GM18505 (cell line): Measurements from ENCODE around the gene GET4.

Experiments used
- ATAC-seq: cut with Tn5 transposase; IDR thresholded peaks from one replicate; pipeline ENCODE4 v1.9.1; 2021; ENCODE audit not compliant: unreplicated experiment
- POLR2A ChIP-seq: IDR thresholded peaks from 4 replicates; pipeline ENCODE4 v1.6.1; 2011; ENCODE audit warnings: borderline replicate concordance; ENCODE audit not compliant: insufficient read depth, insufficient read length; ENCODE audit errors: extremely low read depth

The GET4 gene

DNA sequence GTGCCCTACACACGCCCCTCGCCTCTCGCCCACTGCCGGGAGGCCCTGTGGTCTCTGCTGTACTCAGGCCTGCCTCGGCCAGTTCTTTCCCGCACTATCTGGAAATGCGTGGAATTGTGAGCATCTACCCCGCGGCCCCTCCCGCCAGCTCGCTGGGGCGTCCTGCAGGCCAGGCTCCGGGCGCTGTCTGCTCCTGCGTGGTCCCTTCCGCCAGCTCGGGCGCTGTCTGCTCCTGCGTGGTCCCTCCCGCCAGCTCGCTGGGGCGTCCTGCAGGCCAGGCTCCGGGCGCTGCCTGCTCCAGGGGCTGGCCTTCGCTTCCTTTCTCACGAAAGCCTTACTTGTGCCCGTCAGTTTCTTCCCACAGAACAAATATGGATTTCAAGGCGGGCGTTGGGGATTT, 14.9 kb downstream of the GET4 start:
- TF ChIP-seq POLR2A, result no peak
- no peak for ATAC-seq

DNA sequence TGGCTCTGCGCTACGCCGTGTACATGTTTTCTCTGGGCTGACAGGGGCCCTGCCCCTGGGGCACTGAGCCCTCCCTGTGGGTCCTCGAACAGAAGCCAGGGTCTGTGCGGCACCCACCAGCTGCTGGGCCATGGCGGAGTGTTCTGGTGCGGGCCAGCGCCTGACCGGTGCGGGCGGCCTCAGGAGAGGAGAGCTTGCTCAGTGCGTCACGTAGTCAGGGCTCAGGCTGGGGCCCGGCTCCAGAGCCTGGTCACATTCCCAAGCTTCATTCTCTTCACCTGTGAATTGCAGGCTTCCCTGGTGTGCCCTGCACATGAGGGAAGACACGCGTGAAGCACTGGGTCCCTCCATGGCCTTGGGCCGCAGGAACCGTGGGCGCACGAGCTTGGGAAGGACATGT, 15.5 kb downstream of the GET4 start:
- no peak for ATAC-seq
- TF ChIP-seq POLR2A, result no peak

DNA sequence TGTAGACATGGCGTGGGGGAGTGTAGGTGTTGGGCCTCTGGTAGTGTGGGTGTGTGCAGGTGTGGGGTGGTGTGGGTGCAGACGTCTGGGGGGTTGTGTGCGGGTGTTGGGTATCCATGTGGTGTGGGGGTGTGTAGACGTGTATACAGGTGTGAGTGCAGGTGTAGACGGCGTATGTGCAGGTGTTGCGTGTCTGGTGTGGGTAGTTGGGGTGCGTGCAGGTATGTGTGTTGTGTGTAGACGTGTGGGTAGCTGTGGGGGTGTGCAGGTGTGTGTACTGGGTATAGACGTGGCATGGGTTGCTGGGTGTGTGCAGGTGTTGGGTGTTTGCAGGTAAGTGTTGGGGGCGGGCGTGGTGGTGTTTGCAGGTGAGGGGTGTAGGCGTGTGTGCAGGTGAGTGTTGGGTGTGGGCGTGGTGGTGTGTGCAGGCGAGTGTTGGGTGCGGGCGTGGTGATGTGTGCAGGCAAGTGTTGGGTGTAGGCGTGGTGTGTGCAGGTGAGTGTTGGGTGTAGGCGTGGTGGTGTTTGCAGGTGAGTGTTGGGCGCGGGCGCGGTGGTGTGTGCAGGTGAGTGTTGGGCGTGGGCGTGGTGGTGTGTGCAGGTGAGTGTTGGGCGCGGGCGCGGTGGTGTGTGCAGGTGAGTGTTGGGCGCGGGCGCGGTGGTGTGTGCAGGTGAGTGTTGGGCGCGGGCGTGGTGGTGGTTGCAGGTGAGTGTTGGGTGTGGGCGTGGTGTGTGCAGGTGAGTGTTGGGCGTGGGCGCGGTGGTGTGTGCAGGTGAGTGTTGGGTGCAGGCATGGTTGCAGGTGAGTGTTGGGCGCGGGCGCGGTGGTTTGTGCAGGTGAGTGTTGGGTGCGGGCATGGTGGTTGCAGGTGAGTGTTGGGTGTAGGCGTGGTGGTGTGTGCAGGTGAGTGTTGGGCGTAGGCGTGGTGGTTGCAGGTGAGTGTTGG, 16.6 kb downstream of the GET4 start:
- no peak for TF ChIP-seq POLR2A
- ATAC-seq, result no peak

DNA sequence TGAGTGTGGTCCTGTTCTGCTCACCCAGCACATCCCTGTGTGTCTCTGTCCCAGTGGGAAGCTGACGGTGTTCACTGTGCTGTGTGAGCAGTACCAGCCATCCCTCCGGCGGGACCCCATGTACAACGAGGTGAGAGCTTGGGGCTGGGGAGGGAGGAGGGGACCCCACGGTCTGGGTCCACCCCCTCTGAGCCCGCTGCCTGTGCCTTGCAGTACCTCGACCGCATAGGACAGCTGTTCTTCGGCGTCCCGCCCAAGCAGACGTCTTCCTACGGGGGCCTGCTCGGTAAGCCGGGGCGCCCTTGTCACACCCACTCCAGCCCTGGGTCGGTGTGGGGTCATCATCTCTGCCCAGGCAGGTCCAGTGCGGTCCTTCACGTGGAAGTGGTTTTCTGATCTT, 17.3 kb downstream of the GET4 start:
- TF ChIP-seq POLR2A, result no peak
- ATAC-seq, result no peak

DNA sequence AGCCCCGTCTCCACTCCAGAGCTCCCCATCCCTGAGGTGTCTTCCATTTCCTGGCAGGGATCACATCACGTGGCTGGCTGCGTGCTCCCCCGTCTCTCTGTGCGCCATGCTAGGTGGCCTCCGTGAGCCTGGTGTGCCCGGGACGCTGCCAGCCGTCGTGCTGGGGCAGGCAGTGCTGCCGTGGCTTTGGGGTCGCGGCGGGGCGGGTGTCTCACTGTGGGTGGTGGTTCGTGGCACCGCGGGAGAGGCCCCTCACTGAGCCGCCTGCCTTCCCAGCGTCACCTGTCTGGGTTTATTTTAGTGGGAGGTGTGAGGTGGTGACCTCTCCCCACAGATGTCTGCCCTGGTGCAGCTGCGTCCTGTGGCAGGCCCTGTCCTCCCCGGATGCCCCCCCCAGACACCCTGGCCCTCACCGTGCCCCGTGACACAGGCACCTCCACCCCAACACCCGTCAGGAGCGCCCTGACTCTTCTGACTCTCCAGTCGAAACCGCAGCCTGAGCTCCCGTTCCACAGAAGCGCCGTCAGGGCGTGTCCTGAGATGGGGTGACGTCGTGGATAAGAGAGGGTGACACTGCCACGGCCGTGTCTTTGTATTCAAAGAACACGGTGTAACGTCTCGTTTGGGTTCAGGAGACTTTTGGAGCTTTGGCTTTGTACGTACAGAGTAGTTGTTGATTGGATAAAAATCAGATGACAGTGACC, 18.0 kb downstream of the GET4 start:
- no peak for ATAC-seq
- no peak for TF ChIP-seq POLR2A

DNA sequence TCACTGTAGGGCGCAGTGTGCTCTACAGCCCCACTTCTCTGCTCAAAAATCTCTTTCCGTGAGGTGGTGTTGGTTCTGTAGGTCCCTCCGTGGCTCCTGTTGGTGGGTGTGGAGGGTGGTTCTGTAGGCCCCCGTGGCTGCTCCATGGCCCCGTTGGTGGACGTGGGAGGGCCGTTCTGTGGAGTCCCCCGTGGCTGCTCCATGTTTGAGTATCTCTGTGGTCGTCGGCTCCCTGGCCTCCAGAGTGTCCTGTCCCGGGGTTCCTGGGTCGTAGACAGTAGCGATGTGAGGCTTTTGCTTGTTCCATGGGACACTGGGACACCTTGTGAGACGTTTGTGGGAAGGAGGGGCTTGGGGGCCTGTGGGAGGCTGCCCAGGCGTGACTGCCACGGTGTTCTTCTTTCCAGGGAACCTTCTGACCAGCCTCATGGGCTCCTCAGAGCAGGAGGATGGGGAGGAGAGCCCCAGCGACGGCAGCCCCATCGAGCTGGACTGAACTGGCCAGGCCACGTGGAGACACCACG, 18.6 kb downstream of the GET4 start:
- ATAC-seq, result no peak
- TF ChIP-seq POLR2A, result no peak

DNA sequence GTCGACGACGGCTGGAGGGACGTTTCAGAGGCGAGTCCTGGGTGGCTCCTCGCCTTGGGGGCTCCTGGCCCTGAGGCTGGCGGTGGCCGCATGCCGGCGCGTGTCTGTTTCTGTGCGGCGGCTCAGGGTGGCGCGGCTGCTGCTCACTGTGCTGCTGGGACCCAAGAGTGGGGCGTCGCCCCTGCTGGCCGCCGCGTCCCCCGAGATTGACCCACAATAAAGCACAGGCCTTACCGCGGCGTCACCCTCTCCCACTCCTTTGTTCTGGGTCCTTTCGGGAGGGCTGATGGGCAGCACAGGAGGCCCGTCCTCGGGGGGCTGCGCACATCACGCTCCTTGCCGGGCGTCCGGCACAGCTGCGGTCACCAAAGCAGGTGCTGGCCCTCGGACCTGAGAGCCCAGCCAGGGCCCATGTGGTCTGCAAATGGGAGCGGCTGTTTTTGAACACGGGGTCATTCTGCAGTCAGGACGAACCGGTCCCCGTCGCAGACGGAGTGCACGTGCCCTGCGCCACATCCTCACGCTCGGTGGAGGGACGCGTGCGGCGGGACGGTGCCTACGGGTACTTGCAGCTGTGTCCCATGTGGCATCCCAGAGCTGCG, 19.2 kb downstream of the GET4 start:
- no peak for TF ChIP-seq POLR2A
- no peak for ATAC-seq

DNA sequence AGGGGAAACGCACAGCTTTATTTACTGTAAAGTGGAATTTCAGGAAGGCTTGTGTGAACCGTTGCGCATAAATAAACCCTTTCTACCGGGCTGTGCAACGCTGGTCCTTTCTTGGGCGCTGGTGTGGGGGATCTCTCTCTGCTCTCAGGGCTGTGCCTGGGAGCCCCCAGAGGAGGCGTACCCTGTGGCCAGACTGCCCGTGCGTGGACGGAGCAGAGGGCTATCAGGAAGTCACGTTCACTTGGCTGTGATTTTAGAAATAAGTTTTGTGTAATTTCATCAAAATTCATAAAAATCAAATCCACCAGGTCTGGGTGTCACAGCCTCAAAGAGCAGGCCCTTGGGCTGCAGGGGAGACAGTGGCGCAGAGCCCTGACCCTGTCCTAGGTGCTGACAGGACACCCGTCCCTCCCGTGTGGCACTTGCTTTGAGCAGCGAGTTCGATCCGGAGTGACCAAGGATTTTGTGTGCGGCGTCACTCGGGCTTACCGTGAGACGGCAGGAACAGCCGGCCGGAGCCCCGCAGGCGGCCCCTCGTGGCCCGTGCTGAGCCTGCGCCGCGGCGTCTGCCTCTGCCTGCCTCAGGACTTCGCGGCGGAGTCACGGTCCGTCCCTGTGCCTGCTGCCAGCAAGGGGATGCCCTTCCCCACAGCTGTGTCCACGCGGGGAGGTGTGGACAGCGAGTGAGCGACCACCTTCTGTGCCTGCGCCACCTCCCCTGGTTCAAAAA, 20.2 kb downstream of the GET4 start:
- no peak for TF ChIP-seq POLR2A
- ATAC-seq, result no peak

DNA sequence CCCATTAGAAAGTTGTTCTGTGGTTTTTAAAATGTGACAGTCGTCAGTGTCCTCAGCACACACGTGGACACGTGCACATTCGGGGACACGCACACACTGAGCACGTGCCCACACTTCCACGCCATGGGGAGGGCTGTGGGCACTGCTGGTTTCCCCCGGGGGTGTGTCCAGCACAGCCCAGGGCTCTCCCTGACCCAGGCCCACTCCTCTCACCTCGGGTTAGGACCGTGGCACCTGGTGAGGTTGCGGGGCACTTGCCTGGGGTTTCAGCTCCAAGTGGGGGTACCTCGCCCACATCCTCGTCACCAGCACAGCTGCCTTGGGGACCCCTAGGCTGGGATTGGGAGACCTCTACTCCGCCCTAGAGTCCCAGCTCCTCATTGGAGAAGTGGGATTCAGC, 20.7 kb downstream of the GET4 start:
- no peak for ATAC-seq
- no peak for TF ChIP-seq POLR2A

DNA sequence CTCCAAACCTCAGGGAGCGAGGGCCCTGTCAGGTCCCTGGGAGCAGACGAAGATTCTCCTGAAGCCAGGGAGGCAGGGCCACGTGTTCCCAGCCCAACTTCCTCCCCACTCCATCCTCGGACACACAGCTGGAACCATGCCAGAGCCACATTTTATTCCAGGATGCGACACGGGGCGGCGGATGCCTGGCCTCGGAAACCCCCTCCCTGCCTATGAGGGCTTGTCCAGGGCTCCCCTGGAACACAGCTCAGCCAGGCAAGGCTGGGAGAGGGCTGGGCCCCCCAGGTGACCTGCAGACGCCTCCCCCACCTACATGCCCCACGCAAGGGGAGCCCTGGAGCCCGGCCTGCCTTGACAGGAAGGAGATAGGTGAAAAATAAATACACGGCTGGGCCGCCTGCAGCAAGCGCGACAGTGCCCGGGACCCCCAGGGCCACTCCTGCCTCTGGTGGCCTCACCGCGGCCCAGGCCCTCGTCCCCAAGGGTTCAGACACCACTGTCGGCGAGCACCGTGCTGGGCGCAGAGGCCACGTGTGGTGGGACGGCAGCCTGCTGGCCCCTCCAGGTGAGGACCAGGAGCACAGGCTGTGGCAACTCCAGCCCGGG, 21.5 kb downstream of the GET4 start:
- no peak for ATAC-seq
- no peak for TF ChIP-seq POLR2A

DNA sequence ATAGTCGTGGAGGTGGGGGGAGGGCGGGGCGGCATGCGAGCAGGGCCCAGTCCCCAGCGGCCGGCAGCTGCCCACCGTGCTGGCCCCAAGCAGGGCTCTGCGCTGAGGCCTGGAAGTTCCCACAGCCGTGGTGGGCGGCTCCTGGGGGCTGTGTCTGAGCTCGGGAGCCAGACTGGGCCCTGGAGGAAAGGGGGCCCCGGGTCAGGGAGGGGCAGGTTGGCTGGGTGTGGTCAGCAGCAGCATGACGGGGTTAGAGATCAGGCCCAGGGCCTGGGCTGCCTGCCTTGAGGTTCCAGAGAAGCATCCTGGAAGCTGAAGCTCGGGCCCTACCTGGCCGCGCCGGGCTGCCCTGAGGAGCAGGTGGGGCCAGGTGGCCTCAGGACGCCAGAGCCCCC, 22.1 kb downstream of the GET4 start:
- no peak for ATAC-seq
- no peak for TF ChIP-seq POLR2A

DNA sequence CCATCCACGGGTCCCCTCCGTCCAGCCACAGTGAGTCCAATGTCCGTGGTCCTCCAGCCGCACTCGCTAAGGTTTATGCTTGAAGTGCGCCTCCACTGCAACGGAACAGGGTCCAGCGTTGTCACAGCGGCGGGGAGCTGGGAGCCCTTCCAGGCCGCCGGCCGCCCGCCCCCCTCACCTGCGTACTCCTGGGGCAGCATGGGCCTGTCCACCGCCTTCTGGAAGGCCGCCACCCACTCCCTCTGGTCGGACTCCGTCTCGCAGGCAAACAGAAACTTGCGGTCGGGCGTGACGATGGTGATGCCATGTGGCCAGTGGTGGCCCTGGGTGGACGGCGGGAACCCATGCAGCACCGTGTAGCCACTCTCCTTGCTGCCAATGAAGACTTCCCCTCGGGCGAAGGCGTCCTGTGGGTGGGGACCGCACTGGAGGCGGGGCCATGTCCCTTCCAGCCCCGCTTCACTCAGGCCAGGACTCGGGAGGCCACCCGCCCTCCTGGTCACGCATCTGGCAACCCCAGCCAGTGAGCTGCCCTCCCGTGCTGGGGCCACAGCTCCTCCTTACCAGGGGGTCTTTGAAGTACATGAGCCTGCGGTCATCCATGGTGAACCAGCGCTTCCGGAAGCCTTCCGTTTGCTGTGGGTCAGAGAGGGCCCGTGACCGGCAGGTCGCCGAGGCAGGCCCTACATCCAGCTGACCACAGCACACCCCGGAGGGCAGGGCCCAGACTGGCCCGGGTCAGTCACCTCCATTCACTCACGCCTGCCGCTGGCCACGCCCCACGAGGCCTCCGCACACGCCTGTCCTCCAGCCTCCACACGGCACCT, 22.7 kb downstream of the GET4 start:
- no peak for ATAC-seq
- no peak for TF ChIP-seq POLR2A
